Gastrocnemius medialis (tissue), 4 donors: ENCODE data around the gene DPH7. TPM values are rescaled to one million over a fixed set of nuclear protein-coding genes. Genes with fewer than 3 reads are reported as not detected.
"Not testable (repeated sequence)": the region's sequence is repeated elsewhere in the genome, so short reads cannot be mapped to it uniquely, and the experiment has no call there.

ENCODE experiments used
- ATAC-seq, 2 donors: fragments of 150-250 bp; one replicate each; pipeline ENCODE4 v1.9.1; 2016
- DNase-seq, 2 donors: peaks; one replicate each; pipeline ENCODE4 v3.0.0-alpha.2; 2019
- H3K27ac ChIP-seq, 4 donors: fragments of 200-600 bp; sonication (generic); 1 replicate in 1 of 4; 2 replicates in 3 of 4; pipeline ENCODE4 v1.5.1; 2016 to 2018; ENCODE audit warnings: mild to moderate bottlenecking in 2 of 4, moderate library complexity in 1 of 4
- H3K27me3 ChIP-seq, 3 donors: fragments of 200-600 bp; sonication (generic) in 2 of 3; 1 replicate in 1 of 3; 2 replicates in 2 of 3; pipeline versions ENCODE4 v1.5.1 to v1.6.0; 2016 to 2019; ENCODE audit warnings: mild to moderate bottlenecking in 1 of 3, moderate library complexity in 1 of 3
- H3K36me3 ChIP-seq, 2 donors: fragments of 200-600 bp; sonication (generic) in 1 of 2; one replicate each; pipeline ENCODE4 v1.5.1; 2017 to 2018
- H3K4me1 ChIP-seq, 2 donors: fragments of 200-600 bp; sonication (generic) in 1 of 2; one replicate each; pipeline ENCODE4 v1.5.1; 2016 to 2017; ENCODE audit warnings: mild to moderate bottlenecking in 2 of 2
- H3K4me3 ChIP-seq, 4 donors: fragments of 200-600 bp; sonication (generic) in 3 of 4; 1 replicate in 1 of 4; 2 replicates in 3 of 4; pipeline ENCODE4 v1.5.1; 2016 to 2019; ENCODE audit warnings: mild to moderate bottlenecking in 2 of 4
- H3K9me3 ChIP-seq, 3 donors: fragments of 200-600 bp; sonication (generic) in 2 of 3; 1 replicate in 1 of 3; 2 replicates in 2 of 3; pipeline ENCODE4 v1.5.1; 2016 to 2019
- CTCF ChIP-seq, 5 experiments: fragments of 450-650 bp in 3 of 5; fragments of 200-600 bp in 2 of 5; sonication (generic) in 2 of 5; IDR thresholded peaks in 4 of 5; conservative IDR thresholded peaks in 1 of 5; 1 replicate in 4 of 5; 2 replicates in 1 of 5; pipeline ENCODE4 v1.5.1; 2016 to 2019; ENCODE audit warnings: antibody characterized with exemption in 5 of 5, mild to moderate bottlenecking in 3 of 5, moderate library complexity in 3 of 5
- POLR2A ChIP-seq, 2 donors: fragments of 450-650 bp; IDR thresholded peaks; one replicate each; pipeline ENCODE4 v1.6.1; 2017; ENCODE audit warnings: antibody characterized with exemption in 2 of 2, mild to moderate bottlenecking in 2 of 2, moderate library complexity in 2 of 2
- in situ Hi-C, 4 donors: fragments of 200-750 bp; cut with MboI; loops; one replicate each; pipeline versions ENCODE4 v1.15.0 to v1.8.0; 2017; ENCODE audit warnings: low sequenced_read_pairs in 4 of 4
- intact Hi-C: fragments of 100-400 bp; cut with DNase I; formaldehyde crosslinking; loops from one replicate; pipeline ENCODE4 v1.15.1; 2023; ENCODE audit warnings: low total_unique reads
- total RNA-seq, 4 donors: library from RNA; depleted of rRNA; stranded (reverse); fragments of >200 nt; gene quantifications; one replicate each; pipeline versions ENCODE4 v1.1.0 to v1.2.3, GENCODE V29; 2016

DPH7 gene
- total RNA-seq, 4 donors from 2014 or later = 10.0 to 25.2 (median 13.6) TPM

GRCh38 chr9:137603879-137604278 is 25.2 kb upstream of the DPH7 start:
- intact Hi-C loops = no loop called here
- Histone ChIP-seq H3K4me1 (peaks cover 15 to 22% of the 10 kb centered on the region in 2 donors), H3K4me3 (no peak overlapping the region), H3K27ac (no peak overlapping the region), H3K27me3 (no peaks in the 10 kb centered on the region), H3K36me3 (no peaks in the 10 kb centered on the region), H3K9me3 (no peaks in the 10 kb centered on the region)
- no peak for ATAC-seq
- no peak for TF ChIP-seq CTCF (IDR thresholded peaks at IDR 0.05 in 4 of 5, conservative IDR thresholded peaks at IDR 0.05 in 1 of 5)
- no peak for TF ChIP-seq POLR2A (IDR thresholded peaks at IDR 0.05)
- no peak for DNase-seq
- in situ Hi-C loops = no loop called here

- TF ChIP-seq CTCF (IDR thresholded peaks at IDR 0.05 in 4 of 5, conservative IDR thresholded peaks at IDR 0.05 in 1 of 5) (no peak), POLR2A (IDR thresholded peaks at IDR 0.05) (no peak)
- no peak overlapping the region for H3K27ac ChIP-seq
- no peak overlapping the region for H3K4me3 ChIP-seq
- ATAC-seq (no peak), DNase-seq (no peak)
- H3K9me3 ChIP-seq = no peaks in the 10 kb centered on the region
- intact Hi-C loops = no loop called here
- in situ Hi-C loops = no loop called here
- peaks cover 15 to 22% of the 10 kb centered on the region in 2 donors for H3K4me1 ChIP-seq
- H3K36me3 ChIP-seq = no peaks in the 10 kb centered on the region
- H3K27me3 ChIP-seq = no peaks in the 10 kb centered on the region
These were observed 23.9 kb upstream of the DPH7 start for GRCh38 chr9:137602661-137603060.

GRCh38 chr9:137598943-137599342 is 20.2 kb upstream of the DPH7 start:
- no peaks in the 10 kb centered on the region for H3K36me3 ChIP-seq
- TF ChIP-seq POLR2A (IDR thresholded peaks at IDR 0.05) (no peak), CTCF (IDR thresholded peaks at IDR 0.05 in 4 of 5, conservative IDR thresholded peaks at IDR 0.05 in 1 of 5) (no peak)
- in situ Hi-C loops (no loop called here), intact Hi-C loops (no loop called here)
- H3K4me3 ChIP-seq = no peak overlapping the region
- H3K27me3 ChIP-seq = no peaks in the 10 kb centered on the region
- H3K27ac ChIP-seq = no peak overlapping the region
- ATAC-seq (no peak), DNase-seq (no peak)
- no peaks in the 10 kb centered on the region for H3K4me1 ChIP-seq
- no peaks in the 10 kb centered on the region for H3K9me3 ChIP-seq

- H3K36me3 ChIP-seq, intact Hi-C loops, H3K9me3 ChIP-seq, H3K4me1 ChIP-seq, H3K27me3 ChIP-seq, H3K4me3 ChIP-seq, in situ Hi-C loops, DNase-seq, H3K27ac ChIP-seq, ATAC-seq: not testable (repeated sequence)
These were observed 17.9 kb upstream of the DPH7 start for GRCh38 chr9:137596577-137596976.

- Histone ChIP-seq H3K36me3 (no peaks in the 10 kb centered on the region), H3K4me1 (peaks cover 7 to 12% of the 10 kb centered on the region in 2 donors), H3K4me3 (no peak overlapping the region), H3K27me3 (no peaks in the 10 kb centered on the region), H3K27ac (no peak overlapping the region), H3K9me3 (no peaks in the 10 kb centered on the region)
- TF ChIP-seq POLR2A (IDR thresholded peaks at IDR 0.05) (no peak), CTCF (IDR thresholded peaks at IDR 0.05 in 4 of 5, conservative IDR thresholded peaks at IDR 0.05 in 1 of 5) (no peak)
- in situ Hi-C loops (no loop called here), intact Hi-C loops (no loop called here)
- no peak for ATAC-seq
- DNase-seq = no peak
These were observed 14.5 kb upstream of the DPH7 start for GRCh38 chr9:137593176-137593575.
